Neutrophil (primary cell): ENCODE data around the gene COL18A1.
A peak's percentile ranks its signal among the peaks of the same experiment; 100 is the strongest.

Source experiments
- H3K27ac ChIP-seq: fragments of 200-600 bp; sonication (generic); 2 replicates; pipeline ENCODE4 v1.5.1; 2016; ENCODE audit warnings: mild to moderate bottlenecking, moderate library complexity
- H3K27me3 ChIP-seq: fragments of 200-600 bp; sonication (generic); 2 replicates; pipeline ENCODE4 v1.6.0; 2016; ENCODE audit warnings: mild to moderate bottlenecking
- H3K36me3 ChIP-seq: fragments of 200-600 bp; sonication (generic); 2 replicates; pipeline ENCODE4 v1.5.1; 2017
- H3K4me1 ChIP-seq, 2 experiments: fragments of 200-600 bp in 1 of 2; sonication (generic) in 1 of 2; 1 replicate in 1 of 2; 2 replicates in 1 of 2; pipeline versions ENCODE4 v1.5.1 to v1.6.1; 2013 to 2016; ENCODE audit warnings: low read depth in 1 of 2, low read length in 1 of 2, mild to moderate bottlenecking in 1 of 2, moderate library complexity in 1 of 2; ENCODE audit not compliant: control insufficient read depth in 1 of 2, insufficient read depth in 1 of 2
- H3K4me3 ChIP-seq, 2 experiments: fragments of 200-600 bp in 1 of 2; sonication (generic) in 1 of 2; 1 replicate in 1 of 2; 2 replicates in 1 of 2; pipeline ENCODE4 v1.5.1; 2013 to 2016; ENCODE audit warnings: low read depth in 1 of 2, low read length in 1 of 2, mild to moderate bottlenecking in 1 of 2, moderate library complexity in 1 of 2
- H3K9me3 ChIP-seq: fragments of 200-600 bp; sonication (generic); 2 replicates; pipeline ENCODE4 v1.5.1; 2016
- CTCF ChIP-seq: fragments of 200-600 bp; sonication (generic); IDR thresholded peaks from 2 replicates; pipeline ENCODE4 v1.5.1; 2016; ENCODE audit warnings: antibody characterized with exemption

COL18A1 gene

GRCh38 chr21:45475004-45475685 is 70.2 kb downstream of the COL18A1 start:
- Histone ChIP-seq H3K4me1 (peaks cover 39% of the 10 kb centered on the region in 2 experiments), H3K27ac (no peak overlapping the region), H3K9me3 (no peaks in the 10 kb centered on the region), H3K27me3 (no peaks in the 10 kb centered on the region), H3K36me3 (no peaks in the 10 kb centered on the region), H3K4me3 (no peak overlapping the region)
- no peak for TF ChIP-seq CTCF

- H3K27ac ChIP-seq, result no peak overlapping the region
- no peaks in the 10 kb centered on the region for H3K27me3 ChIP-seq
- no peak for TF ChIP-seq CTCF
- no peaks in the 10 kb centered on the region for H3K9me3 ChIP-seq
- H3K36me3 ChIP-seq, result no peaks in the 10 kb centered on the region
- no peak overlapping the region for H3K4me3 ChIP-seq
- peaks cover 47 to 48% of the 10 kb centered on the region in 2 experiments for H3K4me1 ChIP-seq
Measured at GRCh38 chr21:45475797-45476570, 71.0 kb downstream of the COL18A1 start.

GRCh38 chr21:45476582-45476981 is 71.6 kb downstream of the COL18A1 start:
- Histone ChIP-seq H3K27ac (peak overlapping the region; percentile 98), H3K4me1 (peaks cover 52 to 53% of the 10 kb centered on the region in 2 experiments), H3K27me3 (no peaks in the 10 kb centered on the region), H3K9me3 (no peaks in the 10 kb centered on the region), H3K36me3 (no peaks in the 10 kb centered on the region), H3K4me3 (no peak overlapping the region)
- TF ChIP-seq CTCF, result no peak

- peak overlapping the region; percentile 56 to 63 for H3K4me3 ChIP-seq
- peaks cover 61 to 62% of the 10 kb centered on the region in 2 experiments for H3K4me1 ChIP-seq
- H3K9me3 ChIP-seq, result no peaks in the 10 kb centered on the region
- no peak for TF ChIP-seq CTCF
- no peaks in the 10 kb centered on the region for H3K27me3 ChIP-seq
- no peaks in the 10 kb centered on the region for H3K36me3 ChIP-seq
- H3K27ac ChIP-seq, result peak overlapping the region; percentile 98
Measured at GRCh38 chr21:45477176-45478114, 72.5 kb downstream of the COL18A1 start.

GRCh38 chr21:45478115-45478801 is 73.3 kb downstream of the COL18A1 start:
- H3K4me3 ChIP-seq, result peak overlapping the region; percentile 56 to 63
- H3K9me3 ChIP-seq, result no peaks in the 10 kb centered on the region
- H3K27me3 ChIP-seq, result no peaks in the 10 kb centered on the region
- peak; percentile 93 for TF ChIP-seq CTCF
- no peaks in the 10 kb centered on the region for H3K36me3 ChIP-seq
- H3K27ac ChIP-seq, result peak overlapping the region; percentile 98
- H3K4me1 ChIP-seq, result peaks cover 69 to 70% of the 10 kb centered on the region in 2 experiments
